Measurements from ENCODE around the gene KCNC4.

- TF ChIP-seq CTCF (IDR thresholded peaks at IDR 0.05), result no peak
- TF ChIP-seq POLR2A (IDR thresholded peaks at IDR 0.05), result no peak
These were observed 22.0 kb upstream of the KCNC4 start for GRCh38 chr1:110188035-110188618.
